Stromal cell of bone marrow (primary cell): ENCODE results near the gene GATA5.

Experiments used
- DNase-seq: peaks from one replicate; pipeline ENCODE4 v3.0.0-alpha.2; 2012; ENCODE audit warnings: low read depth

GATA5 gene

GRCh38 chr20:62475772-62476055 lies at the start of gene GATA5:
TSS of gene GATA5 (minus strand) at chr20:62475995. CDS start at chr20:62475521, 474 bp downstream.
- DNase-seq = no peak

GRCh38 chr20:62525014-62525413 lies 49.2 kb upstream of the GATA5 start:
- DNase-seq = no peak

GRCh38 chr20:62524505-62524911 lies 48.7 kb upstream of the GATA5 start:
- DNase-seq = no peak

DNA sequence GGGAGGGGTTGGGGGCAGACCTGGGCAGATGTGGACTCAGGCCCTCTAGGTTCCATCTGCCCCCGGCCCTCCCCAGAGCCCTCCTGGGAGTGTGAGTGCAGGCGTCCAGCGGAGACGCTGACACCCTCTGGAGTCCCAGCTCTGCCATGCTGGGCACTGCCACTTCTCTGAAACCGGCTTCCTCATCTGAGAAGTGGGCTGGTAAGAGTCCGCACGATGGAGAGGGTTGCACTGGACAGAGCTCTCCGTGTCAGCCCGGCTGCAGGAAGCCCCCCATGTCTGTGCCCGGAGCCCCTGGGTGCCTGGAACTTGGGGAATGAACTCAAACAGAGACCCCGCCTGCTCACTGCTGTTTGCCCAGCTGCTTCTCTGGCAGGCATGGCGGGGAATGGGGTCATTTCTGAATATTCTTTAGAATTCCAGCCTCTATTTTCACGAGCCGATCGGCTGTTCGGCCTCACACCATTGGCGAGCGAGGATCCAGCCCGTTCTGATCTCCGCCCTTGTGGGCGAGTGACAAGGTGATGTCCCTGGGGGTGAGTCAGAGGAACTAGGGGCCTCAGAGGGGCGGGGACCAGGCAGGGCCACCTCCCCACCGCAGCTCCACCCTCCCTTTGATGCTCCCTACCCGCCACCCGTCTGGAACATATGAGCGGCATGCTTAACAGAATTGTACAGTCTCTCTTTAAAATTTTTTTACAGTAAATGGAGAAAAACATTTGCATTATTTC lies 47.8 kb upstream of the GATA5 start:
- no peak for DNase-seq

DNA sequence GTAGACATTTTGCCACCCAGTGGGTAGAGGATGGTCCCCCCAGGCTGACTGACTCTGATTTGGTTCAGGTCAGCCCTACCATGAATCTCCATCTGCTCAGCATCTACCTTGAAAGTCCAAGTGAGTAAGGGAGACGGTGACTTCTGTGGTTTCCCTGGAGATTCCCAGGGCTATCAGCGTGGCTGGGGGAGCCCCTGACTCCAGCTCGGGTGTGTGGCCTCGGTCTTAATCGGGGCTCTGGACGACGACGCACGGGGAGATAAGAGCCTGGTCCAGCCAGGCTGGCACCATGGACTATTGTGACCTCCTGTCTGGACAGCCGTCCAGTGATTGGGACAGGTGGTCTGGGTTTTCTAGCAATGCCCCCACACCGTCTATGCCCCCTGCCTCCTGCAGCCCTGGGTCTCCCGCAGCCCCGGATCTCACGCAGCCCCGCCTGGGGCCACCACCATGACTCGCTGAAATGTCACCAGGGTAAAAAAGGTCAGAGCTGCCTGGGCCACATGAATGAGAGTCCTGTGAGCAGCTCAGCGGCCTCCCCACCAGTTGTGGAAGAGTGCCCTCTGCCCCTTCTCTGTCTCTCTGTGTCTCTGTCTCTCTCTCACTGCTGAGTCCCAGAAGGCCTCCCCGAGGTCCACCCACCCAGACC lies 47.1 kb upstream of the GATA5 start:
- no peak for DNase-seq

DNA sequence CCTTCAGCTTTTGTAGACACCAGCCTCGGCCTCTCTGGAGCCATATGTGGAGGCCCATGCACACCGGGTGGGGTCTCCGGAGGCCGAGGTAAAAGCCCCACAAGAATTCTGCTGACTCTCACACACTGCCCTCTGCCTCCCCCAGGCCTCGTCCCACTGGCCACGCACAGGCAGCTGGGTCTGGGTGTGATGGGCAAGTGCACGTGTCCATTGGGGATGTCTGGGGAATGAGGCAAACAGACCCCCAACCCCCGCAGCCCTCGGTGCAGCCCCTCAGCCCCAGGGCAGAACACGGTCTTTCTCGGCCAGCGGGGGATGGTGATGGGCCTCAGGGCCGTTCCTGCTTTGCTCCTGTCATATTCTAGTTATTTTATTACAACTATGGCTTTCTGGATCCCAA lies 44.0 kb upstream of the GATA5 start:
- DNase-seq = no peak

DNA sequence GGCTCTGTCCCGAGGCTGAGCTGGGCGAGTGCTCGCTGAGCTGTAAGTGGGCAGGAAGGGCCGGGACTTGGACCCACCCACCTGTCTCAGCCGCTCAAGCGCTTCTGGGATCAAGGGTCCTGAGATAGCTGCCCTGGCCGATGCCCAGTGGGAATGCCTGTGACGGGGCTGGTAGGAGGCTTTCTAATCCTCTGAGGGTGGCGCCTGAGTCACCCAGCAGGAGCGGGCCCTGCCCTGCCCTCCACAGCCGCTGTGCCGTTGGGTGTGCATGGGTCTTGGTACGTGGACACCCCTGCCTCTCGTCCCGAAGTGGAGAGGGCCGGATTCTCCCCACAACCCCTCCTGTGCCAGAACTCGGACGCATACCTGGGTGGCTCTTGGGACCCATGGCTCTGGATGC lies 43.1 kb upstream of the GATA5 start:
- DNase-seq = no peak

DNA sequence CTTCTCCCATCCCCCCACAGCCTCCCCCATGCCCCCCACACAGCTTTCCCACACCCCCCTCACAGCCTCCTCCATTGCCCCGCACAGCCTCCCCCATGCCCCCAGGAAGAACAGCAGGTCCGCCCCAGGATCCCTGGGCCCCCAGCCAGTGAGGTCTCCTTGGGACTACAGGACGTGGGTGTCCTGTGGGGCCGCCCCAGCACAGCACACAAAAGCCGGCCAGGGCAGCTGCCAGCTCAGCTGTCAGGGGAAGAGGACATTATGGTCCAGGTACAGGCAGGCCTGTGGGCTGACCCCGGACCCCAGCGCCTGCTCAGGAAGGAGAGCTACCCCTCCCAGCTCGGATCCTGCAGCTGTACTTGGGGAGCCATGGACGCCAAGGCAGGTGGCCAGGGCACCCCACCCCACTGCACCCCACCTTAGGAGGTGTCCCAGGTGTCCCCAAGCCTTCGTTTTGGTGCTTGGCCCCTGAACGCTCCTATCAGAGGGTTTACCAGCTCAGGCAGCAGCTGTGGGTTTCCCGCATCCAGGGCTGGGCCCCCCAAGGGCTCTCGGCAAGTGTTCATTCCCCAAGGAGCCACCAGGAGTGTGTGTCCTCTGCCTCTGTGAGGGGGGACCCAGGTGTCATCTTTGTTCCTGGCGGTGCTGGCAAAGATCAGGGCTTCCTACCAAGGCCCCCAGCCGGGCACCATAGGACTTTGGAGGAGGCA lies 42.3 kb upstream of the GATA5 start:
- no peak for DNase-seq

DNA sequence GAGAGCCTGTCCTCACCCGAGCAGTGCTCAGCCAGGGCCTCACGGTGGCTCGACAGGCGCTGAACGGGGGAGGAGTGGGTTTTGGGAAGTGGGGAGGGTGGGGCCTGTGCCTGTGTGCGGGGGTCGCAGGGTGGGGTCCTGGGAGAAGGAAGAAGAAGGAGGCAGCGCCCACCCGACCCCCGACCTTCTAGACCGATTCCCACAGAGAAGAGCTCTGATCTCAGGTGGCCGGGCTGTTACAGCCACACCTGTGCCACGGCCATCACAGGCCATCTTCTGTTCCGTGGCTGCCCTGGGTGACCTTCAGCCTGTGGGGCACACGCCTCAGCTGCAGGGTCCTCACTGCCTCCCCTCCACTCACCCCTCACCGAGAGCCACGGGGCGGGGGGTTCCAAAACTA lies 41.4 kb upstream of the GATA5 start:
- no peak for DNase-seq

- no peak for DNase-seq
Measured at GRCh38 chr20:62516338-62516737, 40.5 kb upstream of the GATA5 start.

DNA sequence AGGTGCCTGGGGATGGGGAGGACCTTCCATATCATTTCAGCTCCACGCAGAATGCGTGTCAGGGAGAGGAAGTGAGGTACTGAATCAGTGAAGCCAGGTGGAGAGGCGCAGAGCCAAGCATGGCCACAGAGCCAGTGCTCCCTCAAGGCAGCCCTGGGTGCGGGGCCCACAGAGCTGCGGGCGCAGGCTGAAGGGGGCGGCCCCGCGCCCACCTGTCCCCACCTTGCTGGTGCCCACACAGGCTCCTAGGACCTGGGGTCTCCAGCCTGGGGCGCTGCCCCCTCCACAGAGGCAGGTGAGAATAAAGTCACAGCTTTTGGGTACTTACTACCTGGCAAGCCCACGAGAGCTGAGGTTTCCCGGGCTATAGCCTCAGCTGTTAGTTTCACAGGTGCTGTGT lies 40.0 kb upstream of the GATA5 start:
- DNase-seq = no peak

- no peak for DNase-seq
Measured at GRCh38 chr20:62515280-62515679, 39.5 kb upstream of the GATA5 start.

DNA sequence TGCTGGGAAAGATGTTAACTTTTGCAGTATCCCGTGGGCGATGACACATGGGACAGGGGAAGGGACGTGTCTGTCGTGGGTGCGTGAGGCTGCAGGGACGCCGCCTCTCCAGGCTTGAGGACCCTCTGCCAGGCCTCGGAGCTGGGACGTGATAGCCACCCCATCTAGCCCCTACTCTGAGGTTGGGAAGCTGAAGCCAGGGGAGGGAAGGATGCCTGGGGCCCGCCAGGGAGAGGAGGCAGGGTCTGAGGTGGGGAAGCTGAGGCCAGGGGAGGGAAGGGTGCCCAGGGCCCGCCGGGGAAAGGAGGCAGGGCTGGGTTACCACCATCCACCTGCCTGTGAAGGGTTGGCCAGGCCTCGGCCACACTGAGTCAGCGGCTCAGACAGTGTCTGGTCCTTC lies 38.2 kb upstream of the GATA5 start:
- DNase-seq = no peak

DNA sequence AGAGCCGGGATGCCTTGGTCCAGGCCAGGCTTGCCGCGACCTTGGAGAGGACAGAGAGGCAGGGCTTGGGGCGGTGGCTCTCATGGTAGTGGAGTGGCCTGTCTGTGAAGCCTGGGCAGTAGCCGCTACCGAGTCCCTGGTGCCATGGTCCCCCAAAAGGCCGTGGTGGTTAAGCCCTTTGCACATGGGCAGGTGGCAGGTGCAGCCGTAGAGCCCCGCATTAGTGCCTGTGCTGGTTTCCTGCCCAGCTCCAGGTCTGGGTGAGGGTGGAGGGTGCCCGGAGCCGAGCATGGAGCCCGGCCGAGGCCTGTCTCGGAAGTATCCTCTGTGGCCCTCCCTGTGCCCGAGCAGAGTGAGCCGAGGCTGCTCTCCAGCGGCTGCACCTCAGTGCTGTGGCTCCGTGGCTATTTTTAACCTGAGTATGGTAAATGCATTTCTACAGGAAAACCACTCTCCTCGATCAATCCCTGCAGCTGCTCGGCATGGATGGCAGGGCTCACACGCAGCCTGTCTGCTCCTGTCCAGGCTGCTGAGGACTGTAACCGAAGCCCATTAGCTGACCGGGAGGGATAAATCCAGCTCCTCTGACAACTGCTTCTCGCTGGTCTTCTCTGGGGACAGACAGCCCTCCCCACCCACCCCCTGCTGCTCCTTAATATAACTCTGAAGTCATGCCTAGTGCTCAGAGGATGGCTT lies 36.3 kb upstream of the GATA5 start:
- DNase-seq = no peak

- DNase-seq = no peak
Measured at GRCh38 chr20:62511300-62511914, 35.6 kb upstream of the GATA5 start.

DNA sequence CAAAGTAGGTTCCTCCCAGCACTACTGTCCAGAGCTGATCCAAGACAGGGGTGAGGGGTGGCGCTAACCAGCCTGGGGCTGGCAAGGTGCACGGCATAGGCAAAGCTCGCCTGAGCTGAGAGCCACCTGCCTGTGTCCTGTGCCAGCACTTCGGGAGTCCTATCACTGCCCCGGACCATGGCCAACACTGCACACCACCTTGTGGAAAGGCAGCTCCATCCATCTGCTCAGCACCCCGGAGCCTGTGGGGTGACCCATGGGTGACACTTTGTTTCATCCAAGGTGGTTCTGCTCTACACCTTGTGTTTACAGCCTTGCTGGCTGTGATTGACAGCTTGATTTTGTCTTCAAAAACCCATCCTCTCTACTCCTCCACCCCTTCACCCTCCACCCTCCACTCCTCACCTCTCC lies 32.9 kb upstream of the GATA5 start:
- DNase-seq = no peak

DNA sequence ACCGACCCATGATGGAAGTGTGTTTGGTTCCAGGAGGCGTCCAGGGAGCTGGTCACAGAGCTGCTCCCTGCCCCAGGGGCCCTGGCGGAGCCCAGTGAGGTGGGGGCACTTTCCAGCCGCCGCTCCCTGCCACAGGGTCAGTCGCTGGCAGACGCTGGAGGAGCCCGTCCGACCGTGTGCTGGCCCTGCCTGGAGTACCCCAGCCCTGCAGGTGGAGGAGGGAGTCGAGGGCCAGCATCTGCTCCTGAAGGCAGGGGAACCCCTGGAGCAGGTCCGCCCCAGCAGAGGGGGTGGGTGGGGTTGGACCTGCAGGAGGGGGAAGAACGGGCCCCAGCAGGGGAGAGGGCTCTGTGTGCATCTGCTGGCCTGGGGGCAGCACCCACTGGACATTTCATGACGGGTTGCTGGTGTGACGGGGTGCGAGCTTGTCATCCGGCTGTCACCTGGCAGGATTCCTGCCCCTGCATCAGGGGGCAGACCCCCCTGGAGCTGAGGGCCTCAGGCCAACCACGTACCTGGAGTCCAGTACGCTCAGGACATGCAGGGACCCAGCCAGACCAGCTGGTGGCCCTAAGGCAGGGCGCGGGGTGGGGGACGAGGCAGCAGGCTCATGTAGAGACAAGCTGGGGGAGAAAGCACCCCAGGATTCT lies 32.3 kb upstream of the GATA5 start:
- DNase-seq = no peak

DNA sequence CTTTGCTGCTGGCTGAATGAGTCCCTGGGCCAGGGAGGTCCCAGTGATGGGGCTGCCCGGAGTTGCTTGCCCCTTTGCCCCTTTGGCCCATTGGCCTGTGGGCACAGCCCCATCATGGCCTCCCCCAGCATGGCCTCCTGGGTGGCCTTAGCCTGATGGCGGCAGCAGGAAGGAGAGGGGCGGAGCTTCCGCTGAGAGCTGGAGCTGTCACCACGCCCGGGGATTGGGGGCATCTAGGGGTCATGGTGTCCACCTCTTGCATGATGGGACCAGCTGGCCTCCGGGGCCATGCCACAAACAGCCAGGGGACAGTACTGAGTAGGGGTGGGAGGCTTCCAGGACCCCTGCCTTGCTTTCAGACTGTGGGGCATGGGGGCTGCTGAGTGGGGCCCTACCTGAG lies 31.5 kb upstream of the GATA5 start:
- DNase-seq = no peak

GRCh38 chr20:62506791-62507190 lies 31.0 kb upstream of the GATA5 start:
- DNase-seq = no peak

- no peak for DNase-seq
Measured at GRCh38 chr20:62506087-62506486, 30.3 kb upstream of the GATA5 start.

- DNase-seq = no peak
Measured at GRCh38 chr20:62505337-62506045, 29.7 kb upstream of the GATA5 start.
